Measurements from ENCODE around the gene SCN2A.

- TF ChIP-seq CTCF (IDR thresholded peaks at IDR 0.05; ENCODE audit: insufficient read depth, low read length, poor library complexity, severe bottlenecking) (no peak), EZH2phosphoT487 (conservative IDR thresholded peaks at IDR 0.05; ENCODE audit: low read length) (no peak)
Measured at GRCh38 chr2:165277860-165278656, 38.8 kb downstream of the SCN2A start.

Measured in SU-DHL-6 (cell line).